Epithelial cell of esophagus (primary cell): ENCODE measurements around the gene C6.
"Not testable (repeated sequence)": the region's sequence is repeated elsewhere in the genome, so short reads cannot be mapped to it uniquely, and the experiment has no call there.

ENCODE experiments used
- DNase-seq: peaks from one replicate; pipeline ENCODE4 v3.0.0; 2010; ENCODE audit warnings: low read depth
- H3K4me3 ChIP-seq: 2 replicates; pipeline ENCODE4 v1.5.1; 2011; ENCODE audit warnings: mild to moderate bottlenecking, low read length, control low read depth
- CTCF ChIP-seq: IDR thresholded peaks from 2 replicates; pipeline ENCODE4 v1.5.1; 2011; ENCODE audit warnings: low read depth, mild to moderate bottlenecking, low read length, control low read depth, inconsistent platforms; ENCODE audit not compliant: insufficient read depth; ENCODE audit errors: missing control alignments

The C6 gene

GRCh38 chr5:41218929-41219657, 5.8 kb upstream of the C6 start:
- H3K4me3 ChIP-seq = no peak overlapping the region
- no peak for TF ChIP-seq CTCF
- no peak for DNase-seq

GRCh38 chr5:41214182-41214581, 850 bp upstream of the C6 start:
- no peak for DNase-seq
- H3K4me3 ChIP-seq = no peak overlapping the region
- TF ChIP-seq CTCF = no peak

GRCh38 chr5:41212935-41213334, 397 bp downstream of the C6 start:
- H3K4me3 ChIP-seq = no peak overlapping the region
- TF ChIP-seq CTCF = no peak
- no peak for DNase-seq

GRCh38 chr5:41211417-41211816, 1.9 kb downstream of the C6 start:
- no peak for TF ChIP-seq CTCF
- H3K4me3 ChIP-seq = no peak overlapping the region

GRCh38 chr5:41205475-41205874, 7.9 kb downstream of the C6 start:
- not testable (repeated sequence) for DNase-seq, H3K4me3 ChIP-seq

More at GRCh38 chr5:41211417-41211816, 1.9 kb downstream of the C6 start:
- DNase-seq = no peak

- no peak for TF ChIP-seq CTCF
- H3K4me3 ChIP-seq = no peak overlapping the region
- DNase-seq = no peak
These were observed 10.3 kb downstream of the C6 start for GRCh38 chr5:41203033-41203432.

- DNase-seq = no peak
- no peak overlapping the region for H3K4me3 ChIP-seq
- TF ChIP-seq CTCF = no peak
These were observed 12.1 kb downstream of the C6 start for GRCh38 chr5:41201082-41201772.
